Neuronal stem cell (in vitro differentiated cells): ENCODE data around the gene RFXANK.
"Not testable (repeated sequence)": the region's sequence is repeated elsewhere in the genome, so short reads cannot be mapped to it uniquely, and the experiment has no call there.

Source experiments
- DNase-seq: peaks from one replicate; pipeline ENCODE4 v3.0.0-alpha.2; 2013; ENCODE audit warnings: low spot score
- H2AFZ ChIP-seq: one replicate; pipeline ENCODE4 v1.6.1; 2013; ENCODE audit warnings: mild to moderate bottlenecking, low read length, inconsistent platforms
- H2AK5ac ChIP-seq: 2 replicates; pipeline ENCODE4 v1.6.1; 2013; ENCODE audit warnings: low read depth, mild to moderate bottlenecking, inconsistent platforms, low read length, moderate library complexity, mixed read lengths
- H2BK120ac ChIP-seq: 2 replicates; pipeline ENCODE4 v1.6.1; 2013; ENCODE audit warnings: low read depth, mild to moderate bottlenecking, inconsistent platforms, low read length, moderate library complexity, mixed read lengths
- H2BK12ac ChIP-seq: one replicate; pipeline ENCODE4 v1.6.1; 2013; ENCODE audit warnings: low read length, inconsistent platforms
- H2BK15ac ChIP-seq: 2 replicates; pipeline ENCODE4 v1.6.1; 2013; ENCODE audit warnings: mild to moderate bottlenecking, low read length, inconsistent platforms, mixed read lengths
- H2BK5ac ChIP-seq: one replicate; pipeline ENCODE4 v1.6.1; 2013; ENCODE audit warnings: inconsistent platforms, mild to moderate bottlenecking, low read length, moderate library complexity
- H3K14ac ChIP-seq: one replicate; pipeline ENCODE4 v1.6.1; 2013; ENCODE audit warnings: low read length, inconsistent platforms
- H3K18ac ChIP-seq: 2 replicates; pipeline ENCODE4 v1.6.1; 2013; ENCODE audit warnings: low read length, inconsistent platforms
- H3K23ac ChIP-seq: 2 replicates; pipeline ENCODE4 v1.6.1; 2013; ENCODE audit warnings: low read depth, mild to moderate bottlenecking, mixed read lengths, low read length, inconsistent platforms; ENCODE audit not compliant: poor library complexity
- H3K27ac ChIP-seq: replicated peaks from 3 replicates; pipeline ENCODE4 v1.5.1; 2013; ENCODE audit warnings: low read length, inconsistent platforms
- H3K27me3 ChIP-seq, 3 experiments: 2 replicates each; pipeline ENCODE4 v1.6.1; 2013; ENCODE audit warnings: low read length in 3 of 3, mild to moderate bottlenecking in 2 of 3, inconsistent platforms in 1 of 3, low read depth in 1 of 3, mixed read lengths in 1 of 3, moderate library complexity in 1 of 3; ENCODE audit not compliant: control insufficient read depth in 3 of 3, insufficient read depth in 3 of 3
- H3K36me3 ChIP-seq, 2 donors: replicated peaks in 1 of 2; 2 replicates each; pipeline ENCODE4 v1.6.1; 2013; ENCODE audit warnings: low read length in 2 of 2; ENCODE audit not compliant: control insufficient read depth in 2 of 2, insufficient read depth in 2 of 2
- H3K4ac ChIP-seq: 2 replicates; pipeline ENCODE4 v1.6.1; 2013; ENCODE audit warnings: inconsistent platforms, mild to moderate bottlenecking, low read length, moderate library complexity
- H3K4me1 ChIP-seq, 2 donors: 1 replicate in 1 of 2; 2 replicates in 1 of 2; pipeline ENCODE4 v1.6.1; 2013; ENCODE audit warnings: low read length in 2 of 2, low read depth in 1 of 2; ENCODE audit not compliant: control insufficient read depth in 2 of 2, insufficient read depth in 1 of 2
- H3K4me2 ChIP-seq: one replicate; pipeline ENCODE4 v1.6.1; 2013; ENCODE audit warnings: mild to moderate bottlenecking, low read length, inconsistent platforms; ENCODE audit not compliant: insufficient read depth, poor library complexity, severe bottlenecking
- H3K4me3 ChIP-seq, 2 donors: 2 replicates each; pipeline ENCODE4 v1.5.1; 2013; ENCODE audit warnings: low read length in 2 of 2, mild to moderate bottlenecking in 2 of 2, inconsistent platforms in 1 of 2, moderate library complexity in 1 of 2
- H3K79me1 ChIP-seq: one replicate; pipeline ENCODE4 v1.6.1; 2013; ENCODE audit warnings: low read depth, mild to moderate bottlenecking, inconsistent platforms, low read length, moderate library complexity
- H3K9ac ChIP-seq: one replicate; pipeline ENCODE4 v1.6.1; 2013; ENCODE audit warnings: mild to moderate bottlenecking, low read depth, low read length, inconsistent platforms; ENCODE audit not compliant: poor library complexity
- H3K9me3 ChIP-seq, 2 donors: replicated peaks in 1 of 2; 2 replicates each; pipeline versions ENCODE3 to v1.6.1; 2013; ENCODE audit warnings: low read length in 2 of 2, mild to moderate bottlenecking in 2 of 2, inconsistent platforms in 1 of 2, low read depth in 1 of 2, mixed read lengths in 1 of 2, moderate library complexity in 1 of 2; ENCODE audit not compliant: control insufficient read depth in 2 of 2, insufficient read depth in 1 of 2
- H4K8ac ChIP-seq: one replicate; pipeline ENCODE4 v1.6.1; 2013; ENCODE audit warnings: low read depth, mild to moderate bottlenecking, inconsistent platforms, low read length, moderate library complexity
- H4K91ac ChIP-seq: one replicate; pipeline ENCODE4 v1.6.1; 2013; ENCODE audit warnings: low read length, low read depth, mild to moderate bottlenecking, inconsistent platforms; ENCODE audit not compliant: poor library complexity
- WGBS, 2 donors: extraction: QIAGEN DNeasy Blood & Tissue Kit; methylation state at CpG; one replicate each; pipeline ENCODE4 v1.1.7; 2013; ENCODE audit warnings: missing lambda C conversion rate in 2 of 2, mixed read lengths in 1 of 2; ENCODE audit not compliant: insufficient read length in 2 of 2, insufficient replicate concordance in 1 of 2; ENCODE audit errors: extremely low coverage in 2 of 2; 5-methylcytosine and 5-hydroxymethylcytosine counted together

The RFXANK gene

GRCh38 chr19:19173243-19173642 is 18.8 kb upstream of the RFXANK start:
- H3K9ac ChIP-seq, H2AFZ ChIP-seq, H3K9me3 ChIP-seq, H3K4ac ChIP-seq, H3K23ac ChIP-seq, H4K91ac ChIP-seq, H3K18ac ChIP-seq, H3K27ac ChIP-seq, H3K4me2 ChIP-seq, H3K4me3 ChIP-seq, H3K36me3 ChIP-seq, H2BK15ac ChIP-seq, H2BK120ac ChIP-seq, DNase-seq, H2BK5ac ChIP-seq, H2AK5ac ChIP-seq, H3K79me1 ChIP-seq, H4K8ac ChIP-seq, H3K14ac ChIP-seq, H2BK12ac ChIP-seq: not testable (repeated sequence)
- Histone ChIP-seq H3K27me3 (peaks cover 0 to 16% (median 0%) of the 10 kb centered on the region in 3 experiments), H3K4me1 (peaks cover 0 to 13% of the 10 kb centered on the region in 2 donors)
- WGBS, 2 donors, result no CpG with 5 or more reads among the region's 5 CpGs

DNA sequence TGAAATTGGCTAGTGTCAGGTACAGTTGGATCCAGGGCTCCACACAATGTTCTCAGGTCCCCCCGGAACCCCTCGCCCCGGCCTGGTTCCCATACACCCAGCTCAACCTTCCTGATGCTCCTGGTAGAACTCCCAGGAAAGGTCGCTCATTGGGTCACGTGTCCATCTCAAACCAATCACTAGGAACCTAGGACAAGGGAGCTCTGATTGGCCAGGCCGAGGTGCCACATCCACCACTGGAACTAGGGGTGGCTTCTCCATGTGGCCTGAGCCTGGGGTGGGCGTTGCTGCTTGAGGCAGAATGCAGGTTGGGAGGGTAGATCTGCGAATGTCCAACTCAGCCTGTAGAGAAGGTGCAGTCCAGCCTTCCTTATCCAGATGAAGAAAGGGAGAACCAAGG is 15.1 kb upstream of the RFXANK start:
- Histone ChIP-seq H3K9me3 (no peaks in the 10 kb centered on the region), H2BK120ac (no peak overlapping the region), H3K9ac (no peak overlapping the region), H3K4me2 (no peak overlapping the region), H3K27ac (no peak overlapping the region), H4K91ac (no peak overlapping the region), H3K36me3 (peaks cover 1 to 13% of the 10 kb centered on the region in 2 donors), H3K4me1 (peaks cover 0 to 2% of the 10 kb centered on the region in 2 donors), H2AFZ (no peak overlapping the region), H3K4ac (no peak overlapping the region), H2AK5ac (no peak overlapping the region), H2BK5ac (no peak overlapping the region), H3K4me3 (no peak overlapping the region), H3K79me1 (no peaks in the 10 kb centered on the region), H3K18ac (no peak overlapping the region), H4K8ac (no peak overlapping the region), H3K14ac (no peak overlapping the region), H3K27me3 (no peaks in the 10 kb centered on the region), H2BK15ac (no peak overlapping the region), H2BK12ac (no peak overlapping the region), H3K23ac (no peak overlapping the region)
- DNase-seq, result no peak
- WGBS, 2 donors, result no CpG with 5 or more reads among the region's 8 CpGs

DNA sequence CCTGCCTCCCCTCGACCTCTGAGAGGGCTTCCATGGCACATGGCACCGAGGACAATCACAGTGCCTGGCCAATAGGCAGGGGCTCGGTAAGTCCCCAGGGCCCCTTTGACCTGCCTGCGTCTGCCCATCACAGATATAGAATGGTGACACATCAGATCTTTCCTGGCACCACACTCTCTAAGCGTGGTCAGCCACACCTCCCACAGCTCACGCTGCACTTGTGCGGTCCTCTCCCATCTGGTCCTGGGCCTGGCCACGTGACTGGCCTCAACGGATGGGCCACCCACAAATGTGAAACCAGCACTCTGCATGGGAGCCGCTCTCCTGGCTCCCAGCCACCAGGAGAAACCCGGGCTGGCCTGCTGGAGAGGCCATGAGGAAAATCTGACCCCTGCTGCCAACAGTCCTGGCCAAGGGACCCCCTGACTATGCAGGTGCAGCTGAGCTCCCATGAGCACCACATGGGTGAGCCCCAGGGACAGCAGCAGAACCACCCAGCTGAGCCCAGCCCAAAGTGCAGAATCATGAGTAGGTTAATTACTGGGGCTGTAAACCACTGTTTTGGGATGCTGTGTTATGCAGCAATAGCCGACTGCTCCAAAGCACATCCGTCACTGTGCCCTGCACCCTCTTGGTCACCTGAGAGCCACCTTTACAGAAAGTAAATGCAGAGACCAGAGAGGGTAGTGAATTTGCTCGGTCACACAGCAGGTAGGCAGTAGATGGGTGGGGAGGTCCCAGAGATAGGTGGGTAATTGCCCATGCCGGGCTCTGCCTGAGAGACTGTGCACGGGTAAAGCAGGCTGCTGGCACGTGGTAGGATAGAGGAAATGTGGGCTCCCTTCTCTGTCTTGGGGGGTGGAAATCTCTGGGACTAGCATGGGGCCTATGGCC is 12.3 kb upstream of the RFXANK start:
- Histone ChIP-seq H3K27ac (no peak overlapping the region), H3K4ac (no peak overlapping the region), H3K18ac (no peak overlapping the region), H3K9me3 (no peaks in the 10 kb centered on the region), H3K9ac (no peak overlapping the region), H3K23ac (peak overlapping the region; percentile 52), H2AK5ac (no peak overlapping the region), H3K4me1 (no peaks in the 10 kb centered on the region), H2BK120ac (no peak overlapping the region), H3K79me1 (no peaks in the 10 kb centered on the region), H4K91ac (no peak overlapping the region), H3K4me3 (no peak overlapping the region), H2BK5ac (no peak overlapping the region), H2AFZ (no peak overlapping the region), H2BK15ac (no peak overlapping the region), H3K36me3 (peaks cover 5 to 23% of the 10 kb centered on the region in 2 donors), H4K8ac (peak overlapping the region; percentile 95), H3K4me2 (no peak overlapping the region), H2BK12ac (no peak overlapping the region), H3K14ac (no peak overlapping the region), H3K27me3 (no peaks in the 10 kb centered on the region)
- no CpG with 5 or more reads among the region's 17 CpGs for WGBS, 2 donors
- no peak for DNase-seq

GRCh38 chr19:19181488-19181998 is 10.5 kb upstream of the RFXANK start:
- Histone ChIP-seq H4K91ac (no peak overlapping the region), H3K27ac (no peak overlapping the region), H2BK120ac (no peak overlapping the region), H3K4me2 (no peak overlapping the region), H2AK5ac (no peak overlapping the region), H4K8ac (no peak overlapping the region), H3K4ac (no peak overlapping the region), H3K9ac (no peak overlapping the region), H3K18ac (no peak overlapping the region), H2BK12ac (no peak overlapping the region), H3K4me1 (no peaks in the 10 kb centered on the region), H2AFZ (no peak overlapping the region), H3K9me3 (no peaks in the 10 kb centered on the region), H2BK5ac (no peak overlapping the region), H3K14ac (no peak overlapping the region), H2BK15ac (no peak overlapping the region), H3K36me3 (peaks cover 8 to 34% of the 10 kb centered on the region in 2 donors), H3K79me1 (peaks cover 2% of the 10 kb centered on the region), H3K27me3 (no peaks in the 10 kb centered on the region), H3K23ac (no peak overlapping the region), H3K4me3 (no peak overlapping the region)
- WGBS, 2 donors, result no CpG with 5 or more reads among the region's 9 CpGs
- no peak for DNase-seq
